Endothelial cell of umbilical vein (primary cell): ENCODE measurements around the gene GSTA5.
"Not testable (repeated sequence)": the region's sequence is repeated elsewhere in the genome, so short reads cannot be mapped to it uniquely, and the experiment has no call there.

Source experiments
- CTCF ChIP-seq, 2 donors: IDR thresholded peaks; 1 replicate in 1 of 2; 2 replicates in 1 of 2; pipeline ENCODE4 v1.5.1; 2011; ENCODE audit warnings: low read length in 2 of 2, mild to moderate bottlenecking in 2 of 2, moderate library complexity in 2 of 2, control low read depth in 1 of 2, inconsistent platforms in 1 of 2, low read depth in 1 of 2; ENCODE audit not compliant: insufficient read depth in 1 of 2; ENCODE audit errors: extremely low read depth in 1 of 2
- EZH2 ChIP-seq: IDR thresholded peaks from 2 replicates; pipeline ENCODE4 v1.6.1; 2012; ENCODE audit warnings: borderline replicate concordance, low read depth, mild to moderate bottlenecking, moderate library complexity, low read length, inconsistent platforms; ENCODE audit not compliant: severe bottlenecking
- FOS ChIP-seq: IDR thresholded peaks from 2 replicates; pipeline ENCODE4 v1.6.1; 2011; ENCODE audit warnings: mild to moderate bottlenecking, low read length, moderate library complexity, borderline replicate concordance; ENCODE audit not compliant: insufficient read depth
- JUN ChIP-seq: IDR thresholded peaks from 2 replicates; pipeline ENCODE4 v1.6.1; 2011; ENCODE audit warnings: borderline replicate concordance, low read depth; ENCODE audit not compliant: insufficient read length, insufficient read depth
- MAX ChIP-seq: IDR thresholded peaks from 2 replicates; pipeline ENCODE4 v1.6.1; 2011; ENCODE audit not compliant: insufficient read depth, insufficient read length
- MYC ChIP-seq: IDR thresholded peaks from one replicate; pipeline ENCODE4 v1.6.1; 2011; ENCODE audit warnings: mild to moderate bottlenecking, low read depth, low read length
- POLR2A ChIP-seq: IDR thresholded peaks from 2 replicates; pipeline ENCODE4 v1.6.1; 2012; ENCODE audit warnings: low read depth, mild to moderate bottlenecking, control low read depth, low read length
- POLR2AphosphoS5 ChIP-seq: IDR thresholded peaks from 2 replicates; pipeline ENCODE4 v1.6.1; 2012; ENCODE audit warnings: low read depth, mild to moderate bottlenecking, control low read depth, low read length, moderate library complexity; ENCODE audit not compliant: insufficient read depth

GRCh38 chr6:52827073-52827783 is 13.4 kb downstream of the GSTA5 start:
- TF ChIP-seq POLR2A; EZH2; FOS; CTCF (IDR thresholded peaks at IDR 0.05; ENCODE audit: extremely low read depth in 1 of 2, insufficient read depth in 1 of 2, low read depth in 1 of 2, low read length in 2 of 2); MYC; POLR2AphosphoS5; JUN; MAX: not testable (repeated sequence)
